ENCODE data around the gene NOP53. TPM values are rescaled to one million over a fixed set of nuclear protein-coding genes. Genes with fewer than 3 reads are reported as not detected.
A peak's percentile ranks its signal among the peaks of the same experiment; 100 is the strongest.

NOP53 gene
- total and polyA plus RNA-seq, 2 of the 13 experiments (the other 11 are each of a cell fraction or from before 2014, with no cell fraction given): 53.9 to 141 TPM

- TF ChIP-seq ZBTB40 (IDR thresholded peaks at IDR 0.05): no peak
- TF ChIP-seq ZBTB40 (CRISPR knock-in tag; IDR thresholded peaks at IDR 0.05): peak; percentile 38; the same call in 1 of the 2 replicates
- TF ChIP-seq, protein P1, sequence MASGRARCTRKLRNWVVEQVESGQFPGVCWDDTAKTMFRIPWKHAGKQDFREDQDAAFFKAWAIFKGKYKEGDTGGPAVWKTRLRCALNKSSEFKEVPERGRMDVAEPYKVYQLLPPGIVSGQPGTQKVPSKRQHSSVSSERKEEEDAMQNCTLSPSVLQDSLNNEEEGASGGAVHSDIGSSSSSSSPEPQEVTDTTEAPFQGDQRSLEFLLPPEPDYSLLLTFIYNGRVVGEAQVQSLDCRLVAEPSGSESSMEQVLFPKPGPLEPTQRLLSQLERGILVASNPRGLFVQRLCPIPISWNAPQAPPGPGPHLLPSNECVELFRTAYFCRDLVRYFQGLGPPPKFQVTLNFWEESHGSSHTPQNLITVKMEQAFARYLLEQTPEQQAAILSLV (CRISPR knock-in tag; IDR thresholded peaks at IDR 0.05; ENCODE audit: borderline replicate concordance): no peak
- peak; percentile 72 for TF ChIP-seq THAP11 (CRISPR knock-in tag; IDR thresholded peaks at IDR 0.05)
- no peak for TF ChIP-seq ATRX (CRISPR knock-in tag; IDR thresholded peaks at IDR 0.05; ENCODE audit: borderline replicate concordance)
- peak; percentile 51 for TF ChIP-seq ZNF883 (CRISPR knock-in tag; IDR thresholded peaks at IDR 0.05; ENCODE audit: not compliant biosample characterization)
- no peak for TF ChIP-seq PRPF4 (IDR thresholded peaks at IDR 0.05; ENCODE audit: low read depth, low read length, poor library complexity, severe bottlenecking)
- no peak for TF ChIP-seq BCLAF1 (IDR thresholded peaks at IDR 0.05)
- TF ChIP-seq AHR (CRISPR knock-in tag; IDR thresholded peaks at IDR 0.05): no peak; the same call in 1 of the 2 replicates
- TF ChIP-seq, protein P2, sequence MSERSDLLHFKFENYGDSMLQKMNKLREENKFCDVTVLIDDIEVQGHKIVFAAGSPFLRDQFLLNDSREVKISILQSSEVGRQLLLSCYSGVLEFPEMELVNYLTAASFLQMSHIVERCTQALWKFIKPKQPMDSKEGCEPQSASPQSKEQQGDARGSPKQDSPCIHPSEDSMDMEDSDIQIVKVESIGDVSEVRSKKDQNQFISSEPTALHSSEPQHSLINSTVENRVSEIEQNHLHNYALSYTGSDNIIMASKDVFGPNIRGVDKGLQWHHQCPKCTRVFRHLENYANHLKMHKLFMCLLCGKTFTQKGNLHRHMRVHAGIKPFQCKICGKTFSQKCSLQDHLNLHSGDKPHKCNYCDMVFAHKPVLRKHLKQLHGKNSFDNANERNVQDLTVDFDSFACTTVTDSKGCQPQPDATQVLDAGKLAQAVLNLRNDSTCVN (CRISPR knock-in tag; IDR thresholded peaks at IDR 0.05; ENCODE audit: borderline replicate concordance): peak; percentile 28; the same call in 1 of the 2 replicates
- TF ChIP-seq ZNF30 (CRISPR knock-in tag; IDR thresholded peaks at IDR 0.05): no peak
- no peak for TF ChIP-seq HOXA7 (CRISPR knock-in tag; IDR thresholded peaks at IDR 0.05)
- TF ChIP-seq MIER3 (CRISPR knock-in tag; IDR thresholded peaks at IDR 0.05; ENCODE audit: borderline replicate concordance): no peak
Measured at GRCh38 chr19:47778049-47778953, 33.0 kb downstream of the NOP53 start, which contains the start of gene SELENOW (continued).
